GM20431 (cell line): ENCODE measurements around the gene GATAD2B.
"Not testable (repeated sequence)": the region's sequence is repeated elsewhere in the genome, so short reads cannot be mapped to it uniquely, and the experiment has no call there.

Experiments used
- in situ Hi-C: fragments of 300-500 bp; cut with MseI, MboI; formaldehyde crosslinking; loops from one replicate; pipeline ENCODE4 v1.15.0; 2020; ENCODE audit warnings: low sequenced_read_pairs; ENCODE audit not compliant: unreplicated experiment

GATAD2B gene

DNA sequence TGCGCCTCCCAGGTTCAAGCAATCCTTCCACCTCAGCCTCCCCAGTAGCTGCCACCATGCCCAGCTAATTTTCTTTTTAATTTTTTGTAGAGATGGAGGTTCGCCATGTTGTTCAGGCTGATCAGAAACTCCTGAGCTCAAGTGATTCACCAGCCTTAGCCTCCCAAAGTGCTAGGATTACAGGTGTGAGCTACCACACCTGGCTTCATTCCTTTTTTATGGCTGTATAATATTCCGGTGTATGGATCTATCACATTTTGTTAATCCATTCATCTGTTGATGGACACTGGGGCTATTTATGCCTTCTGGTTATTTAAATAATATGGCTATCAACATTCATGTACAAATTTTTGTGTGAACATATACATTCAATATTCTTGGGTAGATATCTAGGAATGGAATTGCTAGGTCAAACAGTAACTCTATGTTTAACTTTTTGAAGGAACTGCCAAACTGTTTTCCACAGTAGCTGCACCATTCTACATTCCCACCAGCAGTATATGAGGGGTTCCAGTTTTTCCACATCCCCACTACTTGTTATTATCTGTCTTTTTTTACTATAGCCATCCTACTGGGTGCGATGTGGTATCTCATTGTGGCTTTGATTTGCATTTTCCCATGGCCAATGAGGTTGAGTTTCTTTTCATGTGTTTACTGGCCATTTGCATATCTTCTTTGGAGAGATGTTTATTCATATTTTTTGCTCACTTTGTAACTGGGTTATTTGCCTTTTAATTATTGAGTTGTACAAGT, 136.6 kb downstream of the GATAD2B start:
- in situ Hi-C loops = no loop called here

DNA sequence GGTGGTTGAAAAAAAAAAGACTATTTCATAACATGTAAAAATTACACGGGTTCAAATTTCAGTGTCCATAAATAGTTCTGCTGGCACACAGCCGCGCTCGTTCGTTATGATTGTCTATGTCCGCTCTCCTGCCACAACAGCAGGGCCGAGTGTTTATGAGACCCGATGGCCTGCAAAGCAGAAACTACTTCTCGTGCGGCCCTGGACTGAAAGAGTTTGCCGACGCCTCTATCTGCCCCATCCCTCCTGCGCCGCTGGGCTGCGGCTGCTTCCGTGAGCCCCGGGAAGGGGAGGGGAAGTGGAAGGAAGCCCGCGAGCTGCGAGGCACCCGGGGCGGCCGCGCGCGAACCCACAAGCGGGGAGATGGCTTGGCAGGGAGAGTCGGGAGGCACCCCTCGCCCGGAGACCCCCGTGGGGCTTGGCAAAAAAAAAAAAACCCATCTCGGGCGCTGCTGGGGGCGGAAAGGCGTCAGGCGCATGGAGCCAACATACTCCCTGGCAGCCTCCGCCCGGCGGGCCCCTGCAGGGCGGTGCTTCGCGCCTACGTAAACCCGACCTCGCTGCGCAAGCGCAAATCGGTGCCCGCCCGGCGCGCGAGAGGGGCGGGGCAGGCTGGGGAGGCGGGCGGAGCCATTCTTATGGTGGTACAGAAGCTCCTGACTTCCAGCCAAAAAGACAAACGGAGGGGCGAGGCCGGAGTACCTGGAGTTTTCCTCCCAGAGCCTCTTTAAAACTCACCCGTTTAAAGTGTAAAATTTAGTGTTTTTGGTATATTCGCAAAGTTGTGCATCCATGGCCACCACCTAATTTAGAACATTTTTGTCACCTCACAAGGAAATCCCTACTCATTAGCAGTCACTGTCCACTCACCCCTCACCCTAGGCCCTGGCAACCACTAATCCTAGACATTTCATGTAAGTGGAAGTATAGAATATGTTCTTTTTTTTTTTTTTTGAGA, 139.3 kb downstream of the GATAD2B start:
- in situ Hi-C loops = no loop called here

DNA sequence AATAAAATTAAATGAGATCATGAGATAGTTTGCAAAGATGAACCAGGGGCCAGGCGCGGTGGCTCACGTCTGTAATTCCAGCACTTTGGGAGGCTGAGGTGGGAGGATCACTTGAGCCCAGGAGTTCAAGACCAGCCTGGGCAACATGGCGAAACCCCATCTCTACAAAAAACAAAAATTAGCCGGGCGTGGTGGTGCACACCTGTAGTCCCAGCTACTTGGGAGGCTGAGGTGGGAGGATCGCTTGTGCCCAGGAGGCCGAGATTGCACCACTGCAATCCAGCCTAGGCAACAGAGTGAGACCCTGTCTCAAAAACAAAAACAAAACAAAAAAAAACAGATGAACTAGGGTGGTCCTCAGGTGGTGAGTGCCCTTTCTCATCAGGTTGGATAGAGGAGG, 140.1 kb downstream of the GATAD2B start:
- in situ Hi-C loops = not testable (repeated sequence)

DNA sequence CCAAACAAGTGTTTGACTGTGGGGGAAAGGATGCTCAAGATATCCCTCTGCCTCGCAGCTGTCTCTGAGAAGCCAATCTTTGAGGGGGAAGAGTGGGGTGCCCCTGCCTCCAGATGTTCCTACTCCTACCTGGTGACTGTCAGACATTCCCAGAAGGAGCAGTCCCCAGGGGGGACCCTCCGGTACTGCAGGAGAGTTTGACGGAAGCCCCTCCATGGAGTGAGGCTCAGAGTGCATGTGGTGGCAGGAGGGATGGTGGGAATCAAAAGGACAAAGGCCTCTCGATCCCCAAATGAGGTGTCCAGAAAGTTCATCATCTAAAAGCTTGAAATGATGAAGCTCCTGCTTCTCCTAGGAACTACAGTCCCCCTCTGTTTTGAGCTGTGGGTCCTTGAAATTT, 142.2 kb downstream of the GATAD2B start:
- in situ Hi-C loops = no loop called here

DNA sequence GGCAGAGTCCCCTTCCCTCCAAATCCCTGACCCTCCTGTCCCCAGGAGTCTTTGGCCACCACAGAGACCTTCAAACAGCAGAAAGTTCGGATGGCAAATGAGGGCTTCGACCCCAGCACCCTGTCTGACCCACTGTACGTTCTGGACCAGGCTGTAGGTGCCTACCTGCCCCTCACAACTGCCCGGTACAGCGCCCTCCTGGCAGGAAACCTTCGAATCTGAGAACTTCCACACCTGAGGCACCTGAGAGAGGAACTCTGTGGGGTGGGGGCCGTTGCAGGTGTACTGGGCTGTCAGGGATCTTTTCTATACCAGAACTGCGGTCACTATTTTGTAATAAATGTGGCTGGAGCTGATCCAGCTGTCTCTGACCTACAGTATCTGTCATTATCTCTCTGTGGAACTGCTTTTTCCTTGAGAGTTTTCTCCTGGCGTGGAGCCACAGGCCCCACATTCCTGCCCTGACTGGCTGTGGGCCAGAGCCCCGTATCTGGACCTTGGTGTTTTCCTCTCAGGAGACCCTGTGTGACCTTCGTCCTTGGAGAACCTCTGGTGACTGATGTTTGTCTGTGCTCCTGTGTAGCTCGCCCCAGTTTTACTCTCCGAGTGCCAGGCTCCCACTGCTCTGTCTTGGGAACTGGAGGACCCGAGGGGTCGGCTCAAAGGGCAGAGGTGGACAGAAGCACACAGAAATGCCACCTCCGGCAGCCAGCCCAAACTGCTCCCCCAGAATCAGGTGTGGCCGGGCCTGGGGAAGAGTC, 142.8 kb downstream of the GATAD2B start:
- in situ Hi-C loops = no loop called here

DNA sequence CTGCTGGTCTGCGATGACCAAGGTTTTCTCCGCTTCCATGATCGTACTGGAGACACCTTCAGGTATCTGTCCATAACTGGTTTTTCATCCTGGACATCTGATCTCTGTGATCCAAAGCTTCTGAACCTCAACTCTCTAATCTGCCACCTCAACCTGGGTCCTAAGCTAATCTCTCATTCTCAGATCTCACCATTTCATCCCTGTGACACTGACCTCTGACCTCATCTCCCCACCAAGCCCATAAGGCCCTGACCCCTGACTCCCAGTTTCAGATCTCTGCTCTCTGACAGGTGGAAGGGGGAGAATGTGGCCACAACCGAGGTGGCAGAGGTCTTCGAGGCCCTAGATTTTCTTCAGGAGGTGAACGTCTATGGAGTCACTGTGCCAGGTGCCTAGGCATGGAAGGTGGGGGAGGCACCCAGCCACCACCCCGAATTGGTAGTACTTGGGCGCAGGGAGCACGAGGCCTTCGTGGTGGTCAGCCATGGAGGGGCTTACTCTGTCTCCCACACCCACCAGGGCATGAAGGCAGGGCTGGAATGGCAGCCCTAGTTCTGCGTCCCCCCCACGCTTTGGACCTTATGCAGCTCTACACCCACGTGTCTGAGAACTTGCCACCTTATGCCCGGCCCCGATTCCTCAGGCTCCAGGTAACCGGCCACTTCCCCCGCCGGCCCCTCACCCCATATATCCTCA, 143.8 kb downstream of the GATAD2B start:
- in situ Hi-C loops = no loop called here

DNA sequence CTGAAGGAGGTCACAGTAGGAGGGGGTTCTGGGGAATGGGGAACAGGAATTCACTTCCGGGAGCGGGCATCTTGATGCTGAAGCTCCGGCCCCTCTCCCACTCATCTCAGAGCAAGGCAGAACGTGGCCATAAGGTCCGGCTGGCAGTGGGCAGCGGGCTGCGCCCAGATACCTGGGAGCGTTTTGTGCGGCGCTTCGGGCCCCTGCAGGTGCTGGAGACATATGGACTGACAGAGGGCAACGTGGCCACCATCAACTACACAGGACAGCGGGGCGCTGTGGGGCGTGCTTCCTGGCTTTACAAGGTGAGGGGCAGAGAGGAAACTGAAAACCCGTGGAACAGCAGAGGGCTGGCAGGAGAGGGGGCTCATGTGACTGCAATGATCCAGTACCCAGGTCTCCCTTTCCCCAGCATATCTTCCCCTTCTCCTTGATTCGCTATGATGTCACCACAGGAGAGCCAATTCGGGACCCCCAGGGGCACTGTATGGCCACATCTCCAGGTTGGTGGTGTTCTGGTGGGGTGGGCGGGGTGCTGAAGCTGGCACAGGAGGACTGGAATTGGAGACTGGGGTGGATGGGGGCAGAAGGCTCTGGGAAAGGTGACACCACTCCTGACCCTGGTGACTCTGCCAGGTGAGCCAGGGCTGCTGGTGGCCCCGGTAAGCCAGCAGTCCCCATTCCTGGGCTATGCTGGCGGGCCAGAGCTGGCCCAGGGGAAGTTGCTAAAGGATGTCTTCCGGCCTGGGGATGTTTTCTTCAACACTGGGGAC, 144.5 kb downstream of the GATAD2B start:
- in situ Hi-C loops = no loop called here

DNA sequence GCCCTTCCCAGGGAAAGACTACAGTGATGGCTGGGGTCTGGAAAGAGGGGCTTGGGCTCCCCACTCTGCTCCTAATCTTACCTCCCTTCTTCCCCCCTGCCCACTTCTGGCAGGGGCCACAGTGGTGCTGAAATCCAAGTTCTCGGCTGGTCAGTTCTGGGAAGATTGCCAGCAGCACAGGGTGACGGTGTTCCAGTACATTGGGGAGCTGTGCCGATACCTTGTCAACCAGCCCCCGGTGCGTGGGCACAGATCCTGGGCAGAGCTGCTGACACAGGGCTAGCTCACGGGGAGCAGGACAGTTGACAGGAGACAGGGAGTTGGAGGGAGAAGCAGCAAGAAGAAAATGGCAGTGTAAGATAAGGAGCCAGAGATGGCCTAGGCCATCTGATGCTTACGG, 145.1 kb downstream of the GATAD2B start:
- in situ Hi-C loops = no loop called here

DNA sequence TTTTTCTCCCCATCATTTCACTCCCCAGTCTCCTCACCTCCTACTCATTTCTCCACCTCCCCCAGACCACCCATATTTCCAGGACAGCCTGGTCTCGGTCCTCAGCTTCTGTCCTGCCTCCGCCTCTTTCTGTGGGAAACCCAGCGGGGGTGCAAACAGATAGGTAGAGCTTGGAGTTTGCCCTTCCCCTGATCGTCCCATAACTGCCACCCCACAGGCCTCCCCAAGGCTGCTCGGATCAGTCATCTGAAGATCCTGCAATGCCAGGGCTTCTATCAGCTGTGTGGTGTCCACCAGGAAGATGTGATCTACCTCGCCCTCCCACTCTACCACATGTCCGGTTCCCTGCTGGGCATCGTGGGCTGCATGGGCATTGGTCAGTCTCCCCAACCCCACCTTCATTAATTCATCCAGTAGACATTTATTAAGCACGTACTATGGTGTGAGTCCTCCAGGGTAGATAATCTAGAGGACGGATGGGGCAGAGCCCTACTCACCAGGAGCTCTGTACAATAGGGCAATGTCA, 145.9 kb downstream of the GATAD2B start:
- in situ Hi-C loops = no loop called here

DNA sequence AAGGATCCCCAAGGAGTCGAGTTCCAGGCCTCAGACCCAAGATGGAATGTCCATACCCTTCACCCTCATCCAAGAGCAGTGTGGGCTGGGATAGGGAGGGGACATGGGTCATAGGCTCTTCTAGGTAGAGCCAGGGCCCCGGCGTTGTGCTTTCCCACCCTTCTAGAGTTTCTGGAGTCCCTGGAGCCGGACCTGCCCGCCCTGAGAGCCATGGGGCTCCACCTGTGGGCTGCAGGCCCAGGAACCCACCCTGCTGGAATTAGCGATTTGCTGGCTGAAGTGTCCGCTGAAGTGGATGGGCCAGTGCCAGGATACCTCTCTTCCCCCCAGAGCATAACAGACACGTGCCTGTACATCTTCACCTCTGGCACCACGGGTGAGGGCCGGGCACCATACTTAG, 146.4 kb downstream of the GATAD2B start:
- in situ Hi-C loops = no loop called here

DNA sequence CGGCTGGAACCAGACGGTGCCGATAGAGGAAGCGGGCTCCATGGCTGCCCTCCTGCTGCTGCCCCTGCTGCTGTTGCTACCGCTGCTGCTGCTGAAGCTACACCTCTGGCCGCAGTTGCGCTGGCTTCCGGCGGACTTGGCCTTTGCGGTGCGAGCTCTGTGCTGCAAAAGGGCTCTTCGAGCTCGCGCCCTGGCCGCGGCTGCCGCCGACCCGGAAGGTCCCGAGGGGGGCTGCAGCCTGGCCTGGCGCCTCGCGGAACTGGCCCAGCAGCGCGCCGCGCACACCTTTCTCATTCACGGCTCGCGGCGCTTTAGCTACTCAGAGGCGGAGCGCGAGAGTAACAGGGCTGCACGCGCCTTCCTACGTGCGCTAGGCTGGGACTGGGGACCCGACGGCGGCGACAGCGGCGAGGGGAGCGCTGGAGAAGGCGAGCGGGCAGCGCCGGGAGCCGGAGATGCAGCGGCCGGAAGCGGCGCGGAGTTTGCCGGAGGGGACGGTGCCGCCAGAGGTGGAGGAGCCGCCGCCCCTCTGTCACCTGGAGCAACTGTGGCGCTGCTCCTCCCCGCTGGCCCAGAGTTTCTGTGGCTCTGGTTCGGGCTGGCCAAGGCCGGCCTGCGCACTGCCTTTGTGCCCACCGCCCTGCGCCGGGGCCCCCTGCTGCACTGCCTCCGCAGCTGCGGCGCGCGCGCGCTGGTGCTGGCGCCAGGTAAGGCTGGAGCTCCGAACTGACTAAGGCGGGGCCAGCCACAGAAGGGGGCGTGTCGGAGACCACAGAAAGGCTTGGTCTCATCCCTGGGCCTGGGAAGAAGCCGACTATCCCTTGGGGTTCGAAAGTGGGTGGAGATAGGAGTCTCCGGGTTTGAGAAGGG, 147.1 kb downstream of the GATAD2B start:
- in situ Hi-C loops = no loop called here

DNA sequence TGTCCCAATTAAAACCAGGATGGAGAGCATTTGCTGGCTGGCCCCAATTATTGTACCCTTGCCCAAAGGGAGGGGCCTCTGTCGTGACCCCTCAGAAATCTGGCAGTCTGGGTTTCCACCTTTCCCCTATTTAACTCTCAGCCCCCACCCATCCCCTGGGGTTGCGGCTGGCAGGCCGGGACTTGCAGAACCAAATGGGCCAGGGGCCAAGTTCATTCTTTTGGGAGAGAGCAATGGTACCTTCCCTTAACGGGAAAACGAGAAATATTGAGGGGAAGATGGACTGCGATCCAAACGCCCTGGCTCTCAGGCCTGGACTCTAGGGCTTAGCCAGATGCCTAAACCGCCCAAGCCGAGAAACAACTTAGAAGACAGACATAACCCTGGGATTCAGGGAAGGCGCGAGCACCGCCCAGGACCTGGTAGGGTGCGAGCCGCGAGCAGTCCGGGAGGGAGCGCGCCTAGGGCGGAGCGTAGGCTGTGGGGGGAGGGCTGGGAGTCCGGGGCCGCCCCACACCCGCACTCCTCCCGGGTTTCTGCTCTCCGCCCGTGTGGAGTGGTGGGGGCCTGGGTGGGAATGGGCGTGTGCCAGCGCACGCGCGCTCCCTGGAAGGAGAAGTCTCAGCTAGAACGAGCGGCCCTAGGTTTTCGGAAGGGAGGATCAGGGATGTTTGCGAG, 147.9 kb downstream of the GATAD2B start, which contains the start of gene SLC27A3:
TSS of gene SLC27A3 (plus strand) at position 628 of the 678 bp plus-strand sequence. CDS start 91 bp downstream, outside the sequence.
- in situ Hi-C loops = no loop called here

DNA sequence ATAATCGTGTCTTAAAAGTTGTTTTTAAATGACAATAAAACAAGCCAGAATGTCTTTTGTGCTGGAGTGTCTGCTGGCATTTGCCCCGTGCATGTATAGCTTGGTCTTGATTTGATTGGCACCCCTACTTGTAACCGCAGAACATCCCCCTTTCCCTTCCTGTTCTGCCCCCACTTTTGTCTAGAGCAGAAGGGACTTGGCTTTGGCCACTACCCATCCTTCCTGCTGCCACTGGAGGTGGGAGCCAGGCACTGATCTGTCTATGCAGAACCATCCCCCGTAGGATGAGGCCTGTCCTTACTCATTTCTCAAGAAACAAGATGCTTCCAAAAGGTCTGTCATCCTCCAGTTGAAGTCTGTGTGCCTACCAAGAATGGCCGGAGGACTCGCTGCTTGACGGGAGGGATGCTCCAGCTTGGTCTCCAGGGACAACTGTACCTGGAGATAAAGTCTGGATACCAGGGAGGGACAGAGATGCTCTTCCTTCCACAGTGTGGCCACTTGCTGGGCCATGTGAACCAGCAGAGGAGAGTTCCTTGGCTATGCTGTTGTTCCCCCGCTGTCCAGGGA, 148.7 kb downstream of the GATAD2B start:
- in situ Hi-C loops = no loop called here

DNA sequence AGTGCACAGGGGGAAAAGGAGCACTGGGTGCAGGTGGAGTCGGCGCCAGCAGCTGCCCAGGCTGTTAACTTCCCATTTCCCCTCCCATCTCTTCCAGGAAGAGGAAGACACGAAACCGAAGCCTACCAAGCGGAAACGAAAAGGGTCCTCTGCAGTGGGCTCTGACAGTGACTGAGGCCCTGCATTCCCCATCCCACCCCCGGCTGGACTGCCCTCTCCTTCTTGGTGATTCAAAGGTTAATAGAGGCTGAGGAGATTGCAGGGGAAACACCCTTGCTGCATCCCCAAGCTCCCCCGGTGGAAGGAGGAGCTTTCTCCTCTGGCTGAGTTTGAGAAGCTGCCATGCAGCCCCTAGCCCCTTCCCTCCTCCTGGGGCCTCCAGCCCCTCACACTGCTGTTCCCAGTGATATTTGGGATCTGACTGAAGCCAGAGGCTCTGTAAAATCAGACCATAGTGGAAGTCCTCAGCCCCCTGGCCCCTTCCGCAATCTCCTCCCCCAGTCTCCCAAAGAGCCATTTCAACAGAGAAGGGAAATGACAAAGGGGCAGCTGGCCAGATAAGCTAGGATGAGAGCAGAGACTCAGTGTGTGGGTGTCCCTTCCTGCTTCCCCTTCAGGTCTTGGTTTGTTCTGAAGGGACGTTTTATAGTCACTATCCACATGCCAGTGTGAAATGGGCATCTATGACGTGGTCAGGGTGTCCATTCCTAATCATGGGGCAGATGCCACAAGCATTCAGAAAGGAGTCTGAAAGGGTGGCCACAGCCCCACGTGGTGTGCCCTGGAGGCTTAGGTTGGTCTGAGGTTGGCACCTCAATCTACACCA, 149.5 kb downstream of the GATAD2B start:
- in situ Hi-C loops = no loop called here

DNA sequence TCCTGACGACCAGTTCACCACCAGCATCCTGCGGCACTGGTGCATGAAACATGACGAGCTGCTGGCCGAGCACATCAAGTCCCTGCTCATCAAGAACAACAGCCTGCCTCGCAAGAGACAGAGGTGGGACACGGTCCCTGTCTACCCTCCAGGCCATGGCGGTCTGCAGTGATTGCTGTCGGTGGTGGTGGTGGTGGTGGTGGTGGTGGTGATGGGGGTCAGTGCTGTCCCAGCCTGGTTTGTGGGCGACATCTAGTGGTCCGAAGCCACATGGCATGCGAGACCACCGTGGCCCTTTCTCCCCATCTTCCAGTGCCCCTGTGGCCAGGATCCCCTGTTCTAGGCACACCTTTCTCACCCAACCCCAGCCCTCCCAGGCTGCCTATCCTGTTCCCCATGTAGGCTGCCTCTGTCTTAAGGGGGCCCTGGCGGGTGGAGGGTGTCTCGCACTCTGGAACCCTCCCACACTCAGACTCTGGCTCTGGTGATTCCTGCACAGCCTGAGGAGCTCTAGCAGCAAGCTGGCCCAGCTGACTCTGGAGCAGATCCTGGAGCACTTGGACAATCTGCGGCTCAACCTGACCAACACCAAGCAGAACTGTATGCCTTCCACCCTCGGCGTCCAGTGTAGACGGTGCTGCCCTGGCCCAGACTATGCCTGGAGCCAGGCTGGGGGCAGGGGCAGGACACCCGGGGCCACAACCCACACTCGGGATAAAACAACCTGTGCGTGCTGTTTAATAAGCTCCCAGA, 150.8 kb downstream of the GATAD2B start:
- in situ Hi-C loops = no loop called here

DNA sequence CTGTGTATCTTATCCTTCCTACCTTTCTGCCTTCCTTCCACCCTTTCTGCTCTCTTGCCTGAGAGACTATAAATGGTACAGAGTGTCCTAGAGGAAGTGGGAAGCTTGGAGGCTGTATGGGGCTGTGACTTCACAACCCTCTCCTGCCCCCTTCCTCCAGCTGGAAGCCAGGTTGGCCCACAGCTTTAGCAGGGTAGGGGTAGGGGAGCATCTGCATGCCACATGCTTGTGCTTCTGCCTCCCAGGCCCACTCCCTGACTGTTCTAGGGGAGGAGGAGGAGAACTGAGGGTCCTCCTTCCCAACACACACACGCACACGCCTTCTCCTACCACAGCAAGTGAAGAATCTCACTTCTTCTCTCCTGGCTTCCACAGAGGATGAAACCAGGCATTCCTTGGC, 151.5 kb downstream of the GATAD2B start:
- in situ Hi-C loops = no loop called here
